Activated T-helper 1 cell treated with Interleukin-2 at 50 U/mL for 16 hours (primary cell): ENCODE results near the gene FAM186B.

Experiments used
- DNase-seq: peaks from one replicate; pipeline ENCODE4 v3.0.0-alpha.2; 2020; ENCODE audit warnings: low read depth

Gene FAM186B

GRCh38 chr12:49549735-49550692, 55.4 kb downstream of the FAM186B start:
- no peak for DNase-seq

GRCh38 chr12:49548822-49549648, 56.4 kb downstream of the FAM186B start:
- DNase-seq = no peak

DNA sequence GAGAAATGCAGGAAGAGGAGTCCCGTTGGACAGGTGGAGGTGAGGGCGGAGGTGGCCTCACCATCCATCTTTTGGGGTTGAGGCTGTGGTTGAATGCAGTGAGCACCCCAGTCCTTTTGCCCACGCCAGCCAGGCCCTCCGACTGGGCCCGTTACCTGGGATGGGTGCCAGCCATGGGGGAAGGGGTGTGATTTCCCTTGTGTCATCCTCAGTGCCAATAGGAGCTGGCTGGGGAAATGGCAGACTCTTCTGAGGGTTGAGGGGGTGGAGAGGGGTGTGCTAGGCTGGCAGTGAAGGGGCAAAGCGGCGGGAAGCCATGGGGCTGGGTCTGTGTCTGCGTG, 57.0 kb downstream of the FAM186B start:
- no peak for DNase-seq

DNA sequence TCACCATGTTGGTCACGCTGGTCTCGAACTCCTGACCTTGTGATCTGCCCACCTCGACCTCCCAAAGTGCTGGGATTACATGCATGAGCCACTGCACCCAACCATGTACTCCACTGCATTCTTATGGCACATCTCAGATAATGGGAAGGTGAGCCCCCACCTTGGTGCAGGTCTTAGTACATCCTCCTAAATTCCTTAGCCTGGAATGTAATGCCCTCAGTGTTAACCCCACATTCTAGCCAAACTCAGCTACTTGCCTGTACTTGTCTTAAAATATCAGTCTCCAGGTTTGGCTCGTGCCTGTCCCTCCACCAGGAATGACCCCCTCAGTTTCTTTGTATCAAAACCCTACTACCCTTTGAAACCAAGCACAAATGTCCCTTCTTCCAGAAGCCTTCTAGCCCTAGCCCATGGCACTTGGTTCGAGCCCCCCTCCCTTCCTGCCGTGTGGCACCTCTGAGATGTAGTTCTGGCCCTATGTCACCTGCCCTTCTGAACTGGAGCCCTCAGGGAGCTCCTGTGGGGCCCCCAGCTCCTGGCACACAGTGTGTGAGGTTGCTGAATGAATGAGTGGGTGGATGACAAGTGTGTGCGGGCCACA, 58.2 kb downstream of the FAM186B start:
- DNase-seq = no peak

DNA sequence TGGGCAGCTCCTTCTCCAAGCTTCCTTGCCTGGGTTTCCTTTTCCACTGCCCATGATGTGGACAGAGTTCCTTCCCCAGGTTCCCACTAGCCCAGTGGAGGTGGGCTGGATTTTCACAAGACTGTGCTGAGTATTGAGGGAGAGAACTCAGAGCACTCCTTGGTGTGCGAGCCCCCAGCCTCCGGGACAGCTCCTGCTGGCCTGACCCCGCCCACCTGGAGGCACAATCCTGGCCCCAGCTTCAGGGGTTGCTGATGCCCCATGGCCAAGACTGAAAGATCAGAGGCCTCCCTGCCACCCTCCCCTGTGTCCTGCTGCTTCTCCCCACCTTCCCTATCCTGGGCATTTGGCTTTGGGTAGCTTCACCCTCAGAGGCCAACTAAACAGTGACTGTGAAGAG, 59.0 kb downstream of the FAM186B start:
- DNase-seq = no peak

DNA sequence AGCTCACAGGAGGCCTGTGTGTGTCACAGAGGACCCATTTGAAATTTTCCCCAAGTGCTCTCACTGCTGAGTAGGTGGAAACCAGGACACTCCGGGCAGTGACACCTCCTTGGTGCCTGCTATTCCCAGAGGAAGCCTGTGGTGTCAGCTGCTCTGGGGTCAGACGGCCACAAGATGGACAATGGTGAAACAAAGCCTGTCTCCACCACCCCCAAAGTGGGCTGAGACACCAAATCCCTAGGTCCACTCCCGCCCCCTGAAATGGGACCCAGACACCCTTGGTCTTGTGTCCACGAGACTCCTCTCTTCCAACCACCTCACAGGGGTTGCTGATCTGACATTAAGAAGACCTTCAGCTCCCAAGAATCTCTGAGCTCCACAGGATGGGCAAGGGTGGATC, 59.6 kb downstream of the FAM186B start:
- no peak for DNase-seq

DNA sequence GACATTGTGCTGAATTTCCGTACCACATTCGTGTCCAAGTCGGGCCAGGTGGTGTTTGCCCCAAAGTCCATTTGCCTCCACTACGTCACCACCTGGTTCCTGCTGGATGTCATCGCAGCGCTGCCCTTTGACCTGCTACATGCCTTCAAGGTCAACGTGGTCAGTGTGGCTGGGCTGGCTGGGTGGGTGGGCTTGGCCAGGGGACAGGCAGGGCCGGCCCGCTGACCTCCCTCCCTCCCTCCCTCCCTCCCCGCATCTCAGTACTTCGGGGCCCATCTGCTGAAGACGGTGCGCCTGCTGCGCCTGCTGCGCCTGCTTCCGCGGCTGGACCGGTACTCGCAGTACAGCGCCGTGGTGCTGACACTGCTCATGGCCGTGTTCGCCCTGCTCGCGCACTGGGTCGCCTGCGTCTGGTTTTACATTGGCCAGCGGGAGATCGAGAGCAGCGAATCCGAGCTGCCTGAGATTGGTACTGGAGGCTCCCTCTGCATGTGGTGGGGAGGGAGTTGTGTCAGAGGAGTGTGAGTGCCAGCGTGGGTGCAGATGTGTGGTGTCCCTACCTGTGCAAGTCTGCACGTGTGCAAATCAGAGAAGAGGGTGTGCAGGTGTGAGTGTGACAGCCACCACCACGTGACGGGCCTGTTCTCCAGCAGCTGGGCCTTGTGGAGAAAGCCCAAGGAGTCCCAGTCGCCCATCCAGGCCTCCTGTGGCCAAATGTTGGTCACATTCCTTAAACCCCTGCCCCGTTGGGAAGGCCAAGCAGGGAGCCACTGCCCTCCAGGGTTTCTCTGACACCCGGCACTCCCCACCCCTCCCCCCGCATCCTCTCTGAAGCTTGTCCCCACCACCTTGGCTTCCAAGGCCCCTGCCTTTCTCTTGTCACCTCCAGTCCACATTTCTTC, 61.3 kb downstream of the FAM186B start:
- no peak for DNase-seq

DNA sequence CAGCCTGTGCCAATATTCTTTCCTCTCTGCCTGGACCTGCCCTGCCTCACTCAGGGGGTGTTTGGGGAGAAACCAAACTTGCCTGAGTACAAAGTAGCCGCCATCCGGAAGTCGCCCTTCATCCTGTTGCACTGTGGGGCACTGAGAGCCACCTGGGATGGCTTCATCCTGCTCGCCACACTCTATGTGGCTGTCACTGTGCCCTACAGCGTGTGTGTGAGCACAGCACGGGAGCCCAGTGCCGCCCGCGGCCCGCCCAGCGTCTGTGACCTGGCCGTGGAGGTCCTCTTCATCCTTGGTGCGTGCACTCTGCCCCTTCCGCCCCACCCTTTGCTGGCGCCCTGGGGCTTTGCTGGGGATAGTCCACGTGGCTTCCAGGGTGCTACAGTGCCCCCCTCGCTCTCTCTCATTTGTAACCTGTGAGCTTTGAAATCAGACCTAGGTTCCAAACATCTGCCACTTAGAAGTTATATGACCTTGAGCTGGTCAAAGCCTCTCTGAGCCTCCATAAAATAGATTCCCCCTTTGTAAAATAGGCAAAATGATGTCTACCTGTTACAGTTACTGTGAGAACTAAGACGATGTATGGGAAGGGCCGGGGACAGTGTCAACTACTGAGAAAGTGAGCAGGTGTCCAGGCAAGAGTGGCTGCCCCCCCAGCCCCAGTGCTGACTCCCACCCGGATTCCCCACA, 62.1 kb downstream of the FAM186B start:
- DNase-seq = no peak

GRCh38 chr12:49542592-49543160, 62.8 kb downstream of the FAM186B start:
- no peak for DNase-seq

GRCh38 chr12:49541911-49542505, 63.4 kb downstream of the FAM186B start:
- no peak for DNase-seq

DNA sequence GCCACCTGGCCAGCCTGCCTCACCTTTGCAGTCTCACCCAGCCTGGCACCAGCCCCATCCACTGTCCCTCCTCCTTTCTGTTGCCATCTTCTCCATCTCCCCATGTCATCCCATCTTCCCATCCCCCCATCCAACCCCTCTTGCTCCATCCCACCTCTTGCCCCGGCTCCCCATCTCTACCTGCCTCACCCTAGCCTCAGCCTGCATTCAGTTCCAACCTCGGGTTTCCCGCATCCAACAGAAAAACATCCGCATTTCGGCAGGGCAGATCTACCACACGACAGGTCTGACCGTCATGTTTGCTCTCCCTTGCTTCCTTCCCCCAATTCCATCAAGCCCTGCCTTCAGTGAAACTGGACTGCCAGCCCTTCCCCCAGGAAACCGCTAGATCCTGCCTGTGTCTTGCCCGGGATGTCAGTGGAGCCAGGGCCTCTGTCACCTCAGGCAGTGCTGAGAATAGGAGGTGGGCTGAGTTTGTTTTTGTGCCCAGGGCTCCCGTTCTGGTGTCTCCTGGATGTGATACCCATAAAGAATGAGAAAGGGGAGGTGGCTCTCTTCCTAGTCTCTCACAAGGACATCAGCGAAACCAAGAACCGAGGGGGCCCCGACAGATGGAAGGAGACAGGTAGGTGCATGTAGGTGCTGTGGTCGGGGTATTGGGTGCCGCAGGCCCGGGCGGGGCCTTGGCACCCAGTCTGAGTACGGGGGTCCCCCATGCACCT, 64.1 kb downstream of the FAM186B start:
- DNase-seq = no peak

- no peak for DNase-seq
Measured at GRCh38 chr12:49540229-49541139, 65.0 kb downstream of the FAM186B start.

GRCh38 chr12:49539406-49540228, 65.8 kb downstream of the FAM186B start:
- DNase-seq = no peak

DNA sequence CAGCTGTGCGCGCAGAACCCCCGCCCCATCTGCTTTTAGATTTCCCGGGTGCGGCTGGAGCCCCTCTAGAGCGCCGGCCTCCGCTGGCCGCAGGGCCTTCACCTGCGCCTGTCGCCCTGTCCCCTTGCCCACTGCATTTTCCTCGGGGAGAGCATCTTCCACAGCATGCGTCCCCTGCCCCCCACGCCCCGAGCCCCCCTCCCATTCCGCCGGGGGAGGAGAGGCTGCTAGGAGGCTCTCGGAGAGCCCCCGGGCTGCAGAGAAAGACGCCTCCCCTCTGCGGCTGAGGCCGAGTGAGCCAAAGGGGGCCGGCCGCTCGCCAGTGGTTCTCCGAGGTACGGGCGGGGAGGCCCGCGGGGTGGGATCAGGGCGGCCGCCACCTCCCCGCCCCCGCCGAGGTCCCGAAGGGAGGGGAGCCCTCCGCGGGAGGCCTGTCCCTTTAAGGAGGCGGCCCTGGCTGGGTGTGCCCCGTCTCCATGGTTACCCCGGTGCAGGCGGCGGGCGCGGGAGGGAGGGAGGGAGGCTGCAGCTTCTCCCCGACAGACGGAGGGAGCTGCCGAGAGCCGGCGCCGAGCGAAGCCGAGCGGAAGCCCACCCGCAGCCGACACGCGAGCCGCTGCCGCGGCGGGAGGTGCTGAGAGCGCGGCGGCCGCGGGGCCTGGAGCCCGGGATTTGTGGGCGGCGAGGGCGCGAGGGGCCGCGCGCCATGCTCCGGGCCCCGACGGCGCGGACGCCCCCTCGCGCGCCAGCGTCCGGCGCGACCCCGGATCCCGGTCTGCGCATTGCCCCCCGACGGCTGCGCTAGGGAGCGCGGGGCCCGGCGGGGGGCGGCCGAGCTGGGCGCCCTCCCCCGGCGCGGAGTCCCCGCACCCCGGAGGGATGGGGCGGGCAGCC, 66.7 kb downstream of the FAM186B start, which contains the start of gene KCNH3:
Gene KCNH3, plus strand, starts transcription at position 521 of the 894 bp plus-strand sequence. CDS start 387 bp downstream, outside the sequence.
- peak; percentile 87 for DNase-seq

- no peak for DNase-seq
Measured at GRCh38 chr12:49537752-49538509, 67.5 kb downstream of the FAM186B start.
